Endothelial cell of umbilical vein (primary cell): ENCODE data around the gene RNFT2. TPM values are rescaled to one million over a fixed set of nuclear protein-coding genes. Genes with fewer than 3 reads are reported as not detected.

Source experiments
- BruUV-seq: library from RNA; stranded (reverse); fragments of 400-500 nt; replicated peaks from 2 replicates; lab custom pipeline; 2021; lab: Mats Ljungman, UMichigan
- CTCF ChIA-PET: fragments of 300-600, 350-600 bp; sonication (Branson Sonifier 250); formaldehyde crosslinking; loops from one replicate; lab custom pipeline; 2021; ENCODE audit warnings: antibody characterized with exemption, inconsistent platforms; lab: Charles Lee
- POLR2A ChIA-PET: fragments of 300-600, 350-600 bp; sonication (Branson Sonifier 250); formaldehyde crosslinking; loops from one replicate; lab custom pipeline; 2021; ENCODE audit warnings: antibody characterized with exemption, inconsistent platforms; lab: Charles Lee
- DNase-seq: peaks from one replicate; pipeline ENCODE4 v3.0.0-alpha.2; 2011; ENCODE audit warnings: low read depth, low spot score
- FAIRE-seq: peaks from 2 replicates; lab custom pipeline; 2011; peaks lifted over from hg19 to GRCh38; lab: Jason Lieb, UNC
- H2AFZ ChIP-seq: 2 replicates; pipeline ENCODE4 v1.6.0; 2012; ENCODE audit warnings: low read depth, low read length, control low read depth, inconsistent platforms
- H3K27ac ChIP-seq: 2 replicates; pipeline ENCODE4 v1.5.1; 2011; ENCODE audit warnings: low read depth, mild to moderate bottlenecking, control low read depth, low read length, moderate library complexity; ENCODE audit not compliant: insufficient read depth
- H3K27me3 ChIP-seq, 2 experiments: 2 replicates each; pipeline versions ENCODE4 v1.6.0 to v1.6.1; 2011; ENCODE audit warnings: low read length in 2 of 2, mixed read lengths in 1 of 2; ENCODE audit not compliant: control insufficient read depth in 2 of 2, insufficient read depth in 2 of 2
- H3K36me3 ChIP-seq, 2 experiments: 2 replicates in 1 of 2; 3 replicates in 1 of 2; pipeline ENCODE4 v1.5.1; 2011; ENCODE audit warnings: low read length in 2 of 2, mild to moderate bottlenecking in 1 of 2, moderate library complexity in 1 of 2; ENCODE audit not compliant: control insufficient read depth in 2 of 2, insufficient read depth in 2 of 2; ENCODE audit errors: extremely low read depth in 1 of 2
- H3K4me1 ChIP-seq: 3 replicates; pipeline ENCODE4 v1.5.1; 2011; ENCODE audit warnings: mild to moderate bottlenecking, low read length; ENCODE audit not compliant: control insufficient read depth, insufficient read depth; ENCODE audit errors: extremely low read depth
- H3K4me2 ChIP-seq: 2 replicates; pipeline ENCODE4 v1.6.1; 2011; ENCODE audit warnings: low read length, control low read depth, mixed read lengths; ENCODE audit not compliant: insufficient read depth
- H3K4me3 ChIP-seq, 3 experiments: fragments of 200-600 bp in 1 of 3; sonication (generic), shearing (Covaris generic) in 1 of 3; replicated peaks in 1 of 3; 2 replicates each; pipeline ENCODE4 v1.5.1; 2011 to 2016; ENCODE audit warnings: control low read depth in 3 of 3, low read length in 3 of 3, mild to moderate bottlenecking in 2 of 3, inconsistent platforms in 1 of 3, low read depth in 1 of 3, moderate library complexity in 1 of 3; ENCODE audit not compliant: insufficient read depth in 1 of 3
- H3K79me2 ChIP-seq: 2 replicates; pipeline ENCODE4 v1.6.0; 2012; ENCODE audit warnings: low read length, inconsistent platforms; ENCODE audit not compliant: control insufficient read depth, insufficient read depth
- H3K9ac ChIP-seq: replicated peaks from 2 replicates; pipeline ENCODE3; 2011; ENCODE audit warnings: low read length, control low read depth; ENCODE audit not compliant: insufficient read depth; ENCODE audit errors: extremely low read depth
- H3K9me1 ChIP-seq: replicated peaks from 3 replicates; pipeline ENCODE4 v1.6.0; 2011; ENCODE audit warnings: mild to moderate bottlenecking, low read length; ENCODE audit not compliant: control insufficient read depth, insufficient read depth; ENCODE audit errors: extremely low read depth
- H3K9me3 ChIP-seq: replicated peaks from 2 replicates; pipeline ENCODE4 v1.5.1; 2012; ENCODE audit warnings: low read length, inconsistent platforms; ENCODE audit not compliant: control insufficient read depth, insufficient read depth
- H4K20me1 ChIP-seq: replicated peaks from 2 replicates; pipeline ENCODE3; 2011; ENCODE audit warnings: mild to moderate bottlenecking, low read length; ENCODE audit not compliant: control insufficient read depth, insufficient read depth; ENCODE audit errors: extremely low read depth
- EZH2 ChIP-seq: IDR thresholded peaks from 2 replicates; pipeline ENCODE4 v1.6.1; 2012; ENCODE audit warnings: borderline replicate concordance, low read depth, mild to moderate bottlenecking, moderate library complexity, low read length, inconsistent platforms; ENCODE audit not compliant: severe bottlenecking
- FOS ChIP-seq: IDR thresholded peaks from 2 replicates; pipeline ENCODE4 v1.6.1; 2011; ENCODE audit warnings: mild to moderate bottlenecking, low read length, moderate library complexity, borderline replicate concordance; ENCODE audit not compliant: insufficient read depth
- GATA2 ChIP-seq: IDR thresholded peaks from 2 replicates; pipeline ENCODE4 v1.7.0; 2011; ENCODE audit warnings: low read depth, mild to moderate bottlenecking, moderate library complexity, mixed read lengths, low read length; ENCODE audit not compliant: insufficient read length, insufficient read depth
- JUN ChIP-seq: IDR thresholded peaks from 2 replicates; pipeline ENCODE4 v1.6.1; 2011; ENCODE audit warnings: borderline replicate concordance, low read depth; ENCODE audit not compliant: insufficient read length, insufficient read depth
- MYC ChIP-seq: IDR thresholded peaks from one replicate; pipeline ENCODE4 v1.6.1; 2011; ENCODE audit warnings: mild to moderate bottlenecking, low read depth, low read length
- POLR2A ChIP-seq: IDR thresholded peaks from 2 replicates; pipeline ENCODE4 v1.6.1; 2012; ENCODE audit warnings: low read depth, mild to moderate bottlenecking, control low read depth, low read length
- POLR2AphosphoS5 ChIP-seq: IDR thresholded peaks from 2 replicates; pipeline ENCODE4 v1.6.1; 2012; ENCODE audit warnings: low read depth, mild to moderate bottlenecking, control low read depth, low read length, moderate library complexity; ENCODE audit not compliant: insufficient read depth
- dilution Hi-C: fragments of 300-500 bp; cut with MboI; formaldehyde crosslinking; loops from one replicate; pipeline ENCODE4 v1.15.0; 2019; ENCODE audit warnings: low sequenced_read_pairs; ENCODE audit not compliant: extremely low pct_ligation_motif_present
- intact Hi-C: fragments of 100-400 bp; cut with micrococcal nuclease; formaldehyde crosslinking; loops from one replicate; pipeline ENCODE4 v1.10.0; 2022
- polyA plus RNA-seq, 4 experiments: library from polyadenylated mRNA; depleted of rRNA in 3 of 4; stranded (reverse) in 3 of 4; unstranded in 1 of 4; fragments of >200 nt; gene quantifications; 2 replicates each; pipeline versions ENCODE4 v1.2.1 to v1.2.3, GENCODE V29; 2011 to 2012; ENCODE audit warnings: missing spikeins in 1 of 4
- total RNA-seq: library from RNA; stranded (reverse); gene quantifications from 2 replicates; pipeline ENCODE4 v1.2.3, GENCODE V29; 2021
- TF ChIP-seq, protein P1 (sequence below): IDR thresholded peaks from 2 replicates; pipeline ENCODE4 v1.6.1; 2011; ENCODE audit not compliant: insufficient read depth, insufficient read length
- TF ChIP-seq, protein P2 (sequence below), 2 donors: IDR thresholded peaks; 1 replicate in 1 of 2; 2 replicates in 1 of 2; pipeline ENCODE4 v1.5.1; 2011; ENCODE audit warnings: low read length in 2 of 2, mild to moderate bottlenecking in 2 of 2, moderate library complexity in 2 of 2, control low read depth in 1 of 2, inconsistent platforms in 1 of 2, low read depth in 1 of 2; ENCODE audit not compliant: insufficient read depth in 1 of 2; ENCODE audit errors: extremely low read depth in 1 of 2

Gene RNFT2
- total and polyA plus RNA-seq, 2 donors (not counting 3 experiments of a cell fraction or from before 2014, with no cell fraction given), result 1.4 to 6.6 TPM

DNA sequence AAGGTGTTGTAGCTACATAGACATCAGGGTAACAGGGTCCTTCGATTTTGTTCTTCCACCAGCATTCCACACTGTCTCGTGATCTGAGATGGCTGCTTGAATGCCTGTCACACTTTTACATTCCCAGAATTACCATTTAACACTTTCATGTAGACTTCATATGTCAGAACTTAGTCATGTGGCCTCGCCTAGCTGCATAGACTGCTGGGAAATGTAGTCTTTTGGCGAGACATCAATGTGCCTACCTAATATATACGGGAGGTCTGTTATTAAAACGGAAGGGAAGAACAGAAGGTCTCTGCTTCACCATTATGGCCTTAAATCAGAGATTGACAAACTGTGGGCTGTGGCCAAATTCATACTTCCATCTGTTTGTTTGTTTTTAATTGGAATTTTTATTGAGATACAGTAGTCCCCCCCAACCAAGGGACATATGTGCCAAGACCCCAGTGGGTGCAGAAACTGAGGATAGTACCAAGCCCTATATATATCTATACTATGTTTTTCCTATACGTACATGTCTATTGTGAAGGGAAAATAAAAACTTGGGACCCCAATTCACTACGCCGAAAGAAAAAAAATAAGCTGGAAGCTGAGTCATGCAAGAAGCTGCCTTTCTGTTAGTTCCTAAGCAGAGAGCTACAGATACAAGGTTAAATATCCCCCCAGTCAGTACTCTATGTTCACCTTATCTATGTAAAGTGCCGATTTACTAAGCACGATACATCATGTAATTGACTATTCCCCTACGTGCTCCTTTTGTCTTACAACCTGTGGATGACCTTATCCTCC, 154.4 kb downstream of the RNFT2 start:
- Histone ChIP-seq H3K27me3 (no peaks in the 10 kb centered on the region), H4K20me1 (no peaks in the 10 kb centered on the region), H3K4me3 (no peak overlapping the region), H3K9me1 (no peaks in the 10 kb centered on the region), H3K4me1 (no peaks in the 10 kb centered on the region), H3K9me3 (no peaks in the 10 kb centered on the region), H3K36me3 (no peaks in the 10 kb centered on the region), H3K79me2 (no peaks in the 10 kb centered on the region), H2AFZ (no peak overlapping the region), H3K9ac (no peak overlapping the region), H3K27ac (no peak overlapping the region), H3K4me2 (no peak overlapping the region)
- no TSS peak for BruUV-seq
- dilution Hi-C loops, result no loop called here
- TF ChIP-seq POLR2AphosphoS5, result no peak
- no peak for TF ChIP-seq MYC
- TF ChIP-seq EZH2, result no peak
- TF ChIP-seq, protein P1, sequence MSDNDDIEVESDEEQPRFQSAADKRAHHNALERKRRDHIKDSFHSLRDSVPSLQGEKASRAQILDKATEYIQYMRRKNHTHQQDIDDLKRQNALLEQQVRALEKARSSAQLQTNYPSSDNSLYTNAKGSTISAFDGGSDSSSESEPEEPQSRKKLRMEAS, result no peak
- no peak for TF ChIP-seq POLR2A
- TF ChIP-seq JUN, result no peak
- TF ChIP-seq FOS, result no peak
- TF ChIP-seq, protein P2, sequence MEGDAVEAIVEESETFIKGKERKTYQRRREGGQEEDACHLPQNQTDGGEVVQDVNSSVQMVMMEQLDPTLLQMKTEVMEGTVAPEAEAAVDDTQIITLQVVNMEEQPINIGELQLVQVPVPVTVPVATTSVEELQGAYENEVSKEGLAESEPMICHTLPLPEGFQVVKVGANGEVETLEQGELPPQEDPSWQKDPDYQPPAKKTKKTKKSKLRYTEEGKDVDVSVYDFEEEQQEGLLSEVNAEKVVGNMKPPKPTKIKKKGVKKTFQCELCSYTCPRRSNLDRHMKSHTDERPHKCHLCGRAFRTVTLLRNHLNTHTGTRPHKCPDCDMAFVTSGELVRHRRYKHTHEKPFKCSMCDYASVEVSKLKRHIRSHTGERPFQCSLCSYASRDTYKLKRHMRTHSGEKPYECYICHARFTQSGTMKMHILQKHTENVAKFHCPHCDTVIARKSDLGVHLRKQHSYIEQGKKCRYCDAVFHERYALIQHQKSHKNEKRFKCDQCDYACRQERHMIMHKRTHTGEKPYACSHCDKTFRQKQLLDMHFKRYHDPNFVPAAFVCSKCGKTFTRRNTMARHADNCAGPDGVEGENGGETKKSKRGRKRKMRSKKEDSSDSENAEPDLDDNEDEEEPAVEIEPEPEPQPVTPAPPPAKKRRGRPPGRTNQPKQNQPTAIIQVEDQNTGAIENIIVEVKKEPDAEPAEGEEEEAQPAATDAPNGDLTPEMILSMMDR (IDR thresholded peaks at IDR 0.05; ENCODE audit: extremely low read depth in 1 of 2, insufficient read depth in 1 of 2, low read depth in 1 of 2, low read length in 2 of 2), result no peak
- no peak for TF ChIP-seq GATA2
- ChIA-PET POLR2A (no interaction called here), CTCF (interaction anchor here (0.7 to 1.1 kb wide), 2 partner anchors 10 to 18 kb away, joined by 3 to 4 read pairs; partner anchors contain the start of gene FBXW8)
- FAIRE-seq (no peak), DNase-seq (no peak)
- intact Hi-C loops, result no loop called here
